SK-N-SH (cell line): ENCODE measurements around the gene PCDHB10.
"Not testable (repeated sequence)": the region's sequence is repeated elsewhere in the genome, so short reads cannot be mapped to it uniquely, and the experiment has no call there.

ENCODE experiments used
- CTCF ChIP-seq: fragments of 200-600 bp; sonication (generic); IDR thresholded peaks from 2 replicates; pipeline ENCODE4 v1.6.1; 2017; ENCODE audit warnings: antibody characterized with exemption, mild to moderate bottlenecking, moderate library complexity
- EP300 ChIP-seq, 2 experiments: IDR thresholded peaks; 2 replicates each; pipeline versions ENCODE4 v1.4.0 to v1.6.1; 2012; ENCODE audit warnings: borderline replicate concordance in 1 of 2, low read depth in 1 of 2, low read length in 1 of 2
- EZH2phosphoT487 ChIP-seq: fragments of 200-600 bp; sonication (generic); IDR thresholded peaks from 2 replicates; pipeline ENCODE4 v1.6.1; 2017; ENCODE audit warnings: low read depth, mixed run types, mild to moderate bottlenecking, antibody characterized with exemption, moderate library complexity, borderline replicate concordance
- POLR2AphosphoS5 ChIP-seq: IDR thresholded peaks from 2 replicates; pipeline ENCODE4 v1.6.1; 2012; ENCODE audit warnings: low read depth, low read length
- RAD21 ChIP-seq: IDR thresholded peaks from 2 replicates; pipeline ENCODE4 v1.6.1; 2012; ENCODE audit warnings: mild to moderate bottlenecking, low read length
- TCF12 ChIP-seq: IDR thresholded peaks from 2 replicates; pipeline ENCODE4 v1.4.0; 2012
- TEAD4 ChIP-seq: IDR thresholded peaks from 2 replicates; pipeline ENCODE4 v1.4.0; 2012; ENCODE audit warnings: mild to moderate bottlenecking, borderline replicate concordance; ENCODE audit not compliant: insufficient read depth

GRCh38 chr5:141215504-141215903 is 23.4 kb downstream of the PCDHB10 start:
- TF ChIP-seq POLR2AphosphoS5; CTCF; TCF12; EP300 (IDR thresholded peaks at IDR 0.05; ENCODE audit: borderline replicate concordance in 1 of 2, low read depth in 1 of 2, low read length in 1 of 2); TEAD4; EZH2phosphoT487; RAD21: not testable (repeated sequence)
